Measurements from ENCODE around the gene RAMAC. TPM values are rescaled to one million over a fixed set of nuclear protein-coding genes. Genes with fewer than 3 reads are reported as not detected.

The RAMAC gene
- polyA plus RNA-seq, 2 of the 4 experiments (the other 2 are of a cell fraction): 38.9 to 68.1 TPM

DNA sequence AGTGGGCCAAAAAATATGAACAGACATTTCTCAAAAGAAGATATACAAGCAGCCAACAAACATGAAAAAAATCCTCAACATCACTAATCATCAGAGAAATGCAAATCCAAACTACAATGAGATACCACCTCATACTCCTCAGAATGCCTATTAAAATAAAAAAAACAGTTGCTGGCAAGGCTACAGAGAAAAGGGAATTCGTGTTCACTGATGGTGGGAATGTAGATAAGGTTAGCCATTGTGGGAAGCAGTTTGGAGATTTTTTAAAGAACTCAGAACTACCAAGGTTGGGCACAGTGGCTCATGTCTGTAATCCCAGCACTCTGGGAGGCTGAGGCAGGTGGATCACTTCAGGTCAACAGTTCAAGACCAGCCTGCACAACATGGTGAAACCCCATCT lies 53.2 kb downstream of the RAMAC start:
- H3K4me2 ChIP-seq: no peak overlapping the region
- POLR2A ChIA-PET: no interaction called here
- CTCF ChIA-PET: interaction anchor here (2.4 kb wide), 1 partner anchor 28 kb away, joined by 9 read pairs; the partner anchor contains the start of gene C15orf40
- 78% methylated on average over 1 of the region's 1 CpG for WGBS (ENCODE audit: missing lambda C conversion rate)
- no peaks in the 10 kb centered on the region for H3K9me3 ChIP-seq
- DNase-seq (ENCODE audit: low read depth in 1 of 2, low spot score in 1 of 2): no peak
- no peak for FAIRE-seq
- TF ChIP-seq CHD4 (IDR thresholded peaks at IDR 0.05; ENCODE audit: borderline replicate concordance) (no peak), RNF2 (IDR thresholded peaks at IDR 0.05; ENCODE audit: borderline replicate concordance, low read depth) (no peak), HOXB13 (CRISPR knock-in tag; IDR thresholded peaks at IDR 0.05; ENCODE audit: low read depth) (no peak), TFCP2L1 (CRISPR knock-in tag; IDR thresholded peaks at IDR 0.05) (no peak), E2F6 (IDR thresholded peaks at IDR 0.05; ENCODE audit: borderline replicate concordance, low read depth) (no peak), TP53 (CRISPR knock-in tag; IDR thresholded peaks at IDR 0.05) (no peak)
- TF ChIP-seq, protein P1, sequence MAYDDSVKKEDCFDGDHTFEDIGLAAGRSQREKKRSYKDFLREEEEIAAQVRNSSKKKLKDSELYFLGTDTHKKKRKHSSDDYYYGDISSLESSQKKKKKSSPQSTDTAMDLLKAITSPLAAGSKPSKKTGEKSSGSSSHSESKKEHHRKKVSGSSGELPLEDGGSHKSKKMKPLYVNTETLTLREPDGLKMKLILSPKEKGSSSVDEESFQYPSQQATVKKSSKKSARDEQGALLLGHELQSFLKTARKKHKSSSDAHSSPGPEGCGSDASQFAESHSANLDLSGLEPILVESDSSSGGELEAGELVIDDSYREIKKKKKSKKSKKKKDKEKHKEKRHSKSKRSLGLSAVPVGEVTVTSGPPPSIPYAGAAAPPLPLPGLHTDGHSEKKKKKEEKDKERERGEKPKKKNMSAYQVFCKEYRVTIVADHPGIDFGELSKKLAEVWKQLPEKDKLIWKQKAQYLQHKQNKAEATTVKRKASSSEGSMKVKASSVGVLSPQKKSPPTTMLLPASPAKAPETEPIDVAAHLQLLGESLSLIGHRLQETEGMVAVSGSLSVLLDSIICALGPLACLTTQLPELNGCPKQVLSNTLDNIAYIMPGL (CRISPR knock-in tag; IDR thresholded peaks at IDR 0.05; ENCODE audit: borderline replicate concordance): no peak
- TF ChIP-seq, protein P2, sequence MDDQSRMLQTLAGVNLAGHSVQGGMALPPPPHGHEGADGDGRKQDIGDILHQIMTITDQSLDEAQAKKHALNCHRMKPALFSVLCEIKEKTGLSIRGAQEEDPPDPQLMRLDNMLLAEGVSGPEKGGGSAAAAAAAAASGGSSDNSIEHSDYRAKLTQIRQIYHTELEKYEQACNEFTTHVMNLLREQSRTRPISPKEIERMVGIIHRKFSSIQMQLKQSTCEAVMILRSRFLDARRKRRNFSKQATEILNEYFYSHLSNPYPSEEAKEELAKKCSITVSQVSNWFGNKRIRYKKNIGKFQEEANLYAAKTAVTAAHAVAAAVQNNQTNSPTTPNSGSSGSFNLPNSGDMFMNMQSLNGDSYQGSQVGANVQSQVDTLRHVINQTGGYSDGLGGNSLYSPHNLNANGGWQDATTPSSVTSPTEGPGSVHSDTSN (IDR thresholded peaks at IDR 0.05): no peak
- ATAC-seq: no peak
- no peak overlapping the region for H3K27ac ChIP-seq
- H3K4me3 ChIP-seq: no peak overlapping the region
- H3K4me1 ChIP-seq: no peaks in the 10 kb centered on the region

Other genes starting within 250 kb of the RAMAC start
- gene FSD2, start 180.1 kb upstream of the RAMAC start, polyA plus RNA-seq (2011; rRNA removed): not detected in 2 replicates
- 0.01 TPM in 1 of 3 replicates, not detected in the others for gene FSD2, start 180.1 kb upstream of the RAMAC start, polyA plus RNA-seq (2017; fragmentation: RNase III; extraction: RNeasy Plus Mini Kit Qiagen cat#74134 plus additional on column Dnase treatment)
- 4.2 and 5.1 TPM in 2 replicates for gene WHAMM, start 176.6 kb upstream of the RAMAC start, polyA plus RNA-seq (2011; rRNA removed)
- 5.5 to 5.9 TPM (median 5.6 TPM) in 3 replicates for gene WHAMM, start 176.6 kb upstream of the RAMAC start, polyA plus RNA-seq (2017; fragmentation: RNase III; extraction: RNeasy Plus Mini Kit Qiagen cat#74134 plus additional on column Dnase treatment)
- 13.3 and 15.4 TPM in 2 replicates for gene HOMER2, start 33.5 kb upstream of the RAMAC start, polyA plus RNA-seq (2011; rRNA removed)
- 9.4 to 11.0 TPM (median 10.2 TPM) in 3 replicates for gene HOMER2, start 33.5 kb upstream of the RAMAC start, polyA plus RNA-seq (2017; fragmentation: RNase III; extraction: RNeasy Plus Mini Kit Qiagen cat#74134 plus additional on column Dnase treatment)
- 48.0 and 54.1 TPM in 2 replicates for gene C15orf40, start 25.4 kb downstream of the RAMAC start, polyA plus RNA-seq (2011; rRNA removed)
- gene C15orf40, start 25.4 kb downstream of the RAMAC start, polyA plus RNA-seq (2017; fragmentation: RNase III; extraction: RNeasy Plus Mini Kit Qiagen cat#74134 plus additional on column Dnase treatment): 45.1 to 55.0 TPM (median 47.0 TPM) in 3 replicates
- gene BTBD1, start 81.0 kb downstream of the RAMAC start, polyA plus RNA-seq (2011; rRNA removed): 88.8 and 95.8 TPM in 2 replicates
- gene BTBD1, start 81.0 kb downstream of the RAMAC start, polyA plus RNA-seq (2017; fragmentation: RNase III; extraction: RNeasy Plus Mini Kit Qiagen cat#74134 plus additional on column Dnase treatment): 52.2 to 53.1 TPM (median 52.7 TPM) in 3 replicates
- gene TM6SF1, start 121.4 kb downstream of the RAMAC start, polyA plus RNA-seq (2011; rRNA removed): 1.1 TPM in 2 replicates
- gene TM6SF1, start 121.4 kb downstream of the RAMAC start, polyA plus RNA-seq (2017; fragmentation: RNase III; extraction: RNeasy Plus Mini Kit Qiagen cat#74134 plus additional on column Dnase treatment): 0.08 to 0.12 TPM in 2 of 3 replicates, not detected in the other
- 49.3 and 91.2 TPM in 2 replicates for gene HDGFL3, start 221.6 kb downstream of the RAMAC start, polyA plus RNA-seq (2011; rRNA removed)
- gene HDGFL3, start 221.6 kb downstream of the RAMAC start, polyA plus RNA-seq (2017; fragmentation: RNase III; extraction: RNeasy Plus Mini Kit Qiagen cat#74134 plus additional on column Dnase treatment): 47.4 to 51.1 TPM (median 50.8 TPM) in 3 replicates

Measured in A549 (cell line).